GM21367 (cell line): ENCODE results near the gene MSH5.

Experiments used
- ATAC-seq: cut with Tn5 transposase; IDR thresholded peaks from one replicate; pipeline ENCODE4 v1.9.1; 2021; ENCODE audit not compliant: unreplicated experiment

Gene MSH5

DNA sequence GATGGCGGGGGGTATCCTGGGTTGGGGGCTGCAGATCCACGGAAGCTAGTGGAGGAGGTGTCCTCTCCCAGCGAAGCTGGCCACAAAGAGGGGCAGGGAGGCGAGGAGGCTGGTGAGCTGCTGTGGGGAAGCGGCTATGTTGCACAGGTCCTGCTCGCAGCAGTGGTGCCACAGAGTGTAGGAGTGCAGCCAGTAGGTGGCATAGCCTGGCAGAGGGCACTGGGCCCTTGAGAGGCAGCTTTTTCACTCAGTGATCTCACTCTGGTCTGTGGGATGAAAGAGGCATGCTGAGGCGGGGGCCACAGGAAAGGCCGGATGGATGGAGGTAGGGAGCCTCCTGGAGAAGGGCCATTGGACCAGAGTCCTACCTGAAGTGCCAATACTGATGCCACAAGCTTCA lies 27.5 kb upstream of the MSH5 start:
- no peak for ATAC-seq

DNA sequence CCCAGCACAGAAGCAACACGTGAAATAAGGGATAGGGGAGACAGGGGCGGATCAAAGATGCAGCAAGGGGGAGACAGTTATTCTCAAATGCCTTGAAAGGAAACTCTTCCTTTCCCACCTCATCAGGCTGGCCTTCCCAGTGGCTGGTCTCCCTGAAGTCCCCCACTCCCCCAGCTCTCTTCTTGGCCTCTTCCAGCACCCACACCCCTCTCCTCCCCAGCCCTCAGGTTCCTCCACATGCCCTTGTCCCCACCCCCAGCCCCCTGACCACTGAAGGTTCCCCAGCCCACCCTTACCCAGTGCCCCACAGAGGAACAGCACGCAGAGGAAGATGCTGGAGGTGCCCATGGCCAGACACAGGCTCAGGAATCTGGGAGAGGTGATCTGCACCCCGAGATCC lies 26.3 kb upstream of the MSH5 start:
- no peak for ATAC-seq

DNA sequence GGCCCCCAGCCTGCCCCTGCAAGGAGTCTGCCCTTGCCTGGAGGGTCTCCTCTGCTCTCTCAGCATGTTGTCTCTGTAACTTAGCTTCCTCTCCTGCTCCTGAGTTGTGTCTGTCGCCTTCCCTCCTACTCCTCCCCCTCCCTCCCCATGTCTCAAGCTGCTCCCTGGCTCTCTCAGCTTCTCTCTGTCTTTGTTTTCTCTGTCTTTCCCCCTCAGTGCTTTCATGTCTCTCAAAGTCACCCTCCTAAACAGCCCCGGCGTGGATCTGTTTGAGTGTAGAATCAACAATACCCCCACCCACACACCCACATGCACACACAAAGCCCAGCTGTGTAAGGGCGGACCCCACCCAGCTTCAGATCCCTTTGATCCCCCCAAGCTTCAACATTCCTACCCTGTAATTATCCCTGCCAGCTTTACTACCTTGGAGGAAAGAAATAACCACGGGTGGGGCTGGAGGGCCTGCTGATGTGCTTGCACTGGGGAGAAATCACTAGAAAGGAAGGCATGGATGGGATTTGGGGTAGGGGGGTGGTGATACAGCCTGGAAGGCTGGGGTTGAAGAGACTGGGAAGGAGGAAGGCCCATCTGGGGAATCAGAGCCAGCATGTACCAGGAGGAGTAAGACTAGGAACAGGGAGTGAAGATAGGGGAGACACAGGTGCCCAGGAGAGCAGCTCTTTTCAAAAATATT lies 25.7 kb upstream of the MSH5 start:
- ATAC-seq: no peak

DNA sequence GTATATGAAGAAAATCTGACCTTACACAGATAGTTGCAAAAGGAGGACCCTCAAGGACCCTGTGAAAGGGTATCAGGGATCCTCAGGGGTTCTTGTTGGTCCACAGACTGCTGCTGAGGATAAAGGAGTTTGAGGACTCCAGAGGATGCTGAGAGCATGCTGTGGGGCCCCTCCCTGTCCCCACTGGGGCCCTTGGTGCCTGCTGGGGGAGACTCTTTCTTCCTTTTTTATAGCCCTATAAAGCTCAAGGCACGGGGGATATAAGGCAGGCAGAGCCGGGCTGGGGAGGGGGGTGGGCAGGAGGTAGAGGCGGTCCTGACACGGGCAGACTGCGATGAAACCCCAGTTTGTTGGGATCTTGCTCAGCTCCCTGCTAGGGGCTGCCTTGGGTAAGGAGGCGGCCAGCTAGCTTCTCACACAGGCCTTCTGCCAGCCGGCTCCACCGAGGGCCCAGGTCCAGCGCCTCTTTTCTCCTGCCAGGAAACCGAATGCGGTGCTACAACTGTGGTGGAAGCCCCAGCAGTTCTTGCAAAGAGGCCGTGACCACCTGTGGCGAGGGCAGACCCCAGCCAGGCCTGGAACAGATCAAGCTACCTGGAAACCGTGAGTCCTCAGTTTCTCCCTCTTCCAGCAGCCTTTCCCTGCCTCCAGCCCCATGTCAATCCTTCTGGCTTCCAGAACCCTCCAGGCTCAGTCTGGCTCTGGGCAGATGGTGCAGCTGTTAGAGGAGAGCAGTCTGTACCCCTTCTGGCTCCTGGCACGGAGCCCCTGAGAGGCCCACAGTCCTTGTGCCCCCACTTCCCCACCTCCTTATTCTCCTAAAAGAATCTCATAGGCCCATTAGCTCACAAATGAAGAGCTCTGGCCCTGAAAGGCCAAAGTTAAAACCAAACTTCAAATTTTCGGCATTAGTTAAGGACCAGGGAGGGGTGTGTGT lies 24.5 kb upstream of the MSH5 start, which contains the start of gene LY6G6D:
Gene LY6G6D, plus strand, starts transcription at position 327 of the 937 bp plus-strand sequence. Its CDS starts 8 bp downstream, at position 335.
- no peak for ATAC-seq

DNA sequence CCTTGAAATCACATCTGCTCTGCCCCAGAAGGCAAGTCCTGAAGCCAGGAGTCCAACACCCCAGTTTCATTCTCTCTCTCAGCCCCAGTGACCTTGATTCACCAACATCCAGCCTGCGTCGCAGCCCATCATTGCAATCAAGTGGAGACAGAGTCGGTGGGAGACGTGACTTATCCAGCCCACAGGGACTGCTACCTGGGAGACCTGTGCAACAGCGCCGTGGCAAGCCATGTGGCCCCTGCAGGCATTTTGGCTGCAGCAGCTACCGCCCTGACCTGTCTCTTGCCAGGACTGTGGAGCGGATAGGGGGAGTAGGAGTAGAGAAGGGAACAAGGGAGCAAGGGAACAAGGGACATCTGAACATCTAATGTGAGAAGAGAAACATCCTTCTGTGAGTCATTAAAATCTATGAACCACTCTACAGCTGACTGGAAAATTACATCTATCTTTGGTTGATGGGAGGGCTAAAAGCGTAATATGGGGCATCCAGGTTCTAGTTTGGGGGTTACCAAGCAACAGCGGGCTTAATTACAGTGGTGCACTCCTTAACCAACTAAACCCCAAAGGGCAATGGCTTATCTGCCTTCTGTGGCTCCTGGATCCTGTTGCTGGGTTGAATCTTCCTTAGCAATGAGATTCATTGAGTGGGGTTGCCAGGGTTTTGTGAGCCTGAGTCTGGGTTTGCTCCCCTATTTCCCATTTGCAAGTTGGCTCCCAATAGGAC lies 22.1 kb upstream of the MSH5 start:
- no peak for ATAC-seq

DNA sequence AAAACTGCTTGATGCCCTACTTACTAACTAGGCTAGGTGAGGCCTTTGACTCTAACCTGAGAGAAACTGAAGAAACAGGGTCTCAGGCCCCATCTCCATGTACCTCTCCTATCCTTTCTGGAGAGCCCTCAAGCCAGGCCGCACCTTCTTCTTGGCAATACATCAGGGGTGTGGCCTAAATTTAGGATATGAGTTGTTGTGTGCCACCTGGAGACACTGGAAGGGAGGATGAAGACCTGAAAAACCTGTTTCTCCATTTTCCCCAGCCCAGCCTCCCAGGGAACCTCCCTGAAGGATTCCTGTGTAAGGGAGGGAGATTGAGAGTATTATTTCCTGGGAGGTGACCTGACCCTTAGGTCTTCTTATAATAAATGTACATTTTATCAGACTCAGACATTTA lies 21.5 kb upstream of the MSH5 start:
- no peak for ATAC-seq

DNA sequence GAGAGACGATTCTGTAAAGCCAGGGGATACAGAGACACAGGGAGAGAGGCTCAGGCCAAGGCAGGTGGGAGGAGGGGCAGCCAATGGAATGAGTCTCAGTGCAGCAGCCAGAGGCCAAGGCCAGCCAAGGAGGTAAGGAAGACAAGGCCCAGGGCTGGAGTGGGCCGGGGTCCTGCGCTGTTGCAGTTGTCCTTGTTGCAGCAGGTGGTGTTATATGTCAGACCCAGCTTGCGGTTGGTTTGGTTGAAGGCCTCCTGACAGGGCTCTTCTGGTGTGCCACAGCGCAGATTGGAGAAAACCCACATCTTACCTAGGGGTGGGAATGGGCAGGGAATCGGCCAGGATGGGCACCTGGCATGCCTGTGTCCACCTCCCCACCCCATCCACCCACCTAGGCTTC lies 20.8 kb upstream of the MSH5 start:
- ATAC-seq: no peak

DNA sequence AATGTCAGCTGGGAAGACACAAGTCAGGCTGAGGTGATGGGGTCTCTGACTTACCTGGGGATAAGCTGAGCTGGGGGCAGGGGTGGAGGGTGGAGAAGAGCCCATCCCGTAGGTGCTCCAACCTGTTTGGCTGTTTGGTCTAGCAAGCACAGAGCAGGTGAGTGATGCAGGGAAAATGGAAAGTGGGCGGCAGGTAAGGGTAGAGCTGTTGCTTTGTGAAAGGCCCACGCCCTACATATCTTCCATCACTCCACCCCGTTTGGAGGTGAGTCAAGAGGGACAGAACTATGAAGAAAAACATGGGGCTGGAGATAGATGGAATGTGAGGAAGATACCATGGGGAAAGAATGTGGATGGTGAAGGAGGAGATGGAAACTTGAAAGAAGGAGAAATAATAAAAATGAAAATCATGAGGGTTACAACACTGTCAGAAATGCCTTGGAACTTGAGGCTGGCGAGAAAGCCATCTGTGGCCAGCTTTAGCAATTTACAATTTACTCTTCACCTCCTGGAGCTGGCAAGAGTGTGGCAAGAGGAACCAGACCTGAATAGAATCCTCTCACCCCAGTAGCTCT lies 19.5 kb upstream of the MSH5 start:
- no peak for ATAC-seq

DNA sequence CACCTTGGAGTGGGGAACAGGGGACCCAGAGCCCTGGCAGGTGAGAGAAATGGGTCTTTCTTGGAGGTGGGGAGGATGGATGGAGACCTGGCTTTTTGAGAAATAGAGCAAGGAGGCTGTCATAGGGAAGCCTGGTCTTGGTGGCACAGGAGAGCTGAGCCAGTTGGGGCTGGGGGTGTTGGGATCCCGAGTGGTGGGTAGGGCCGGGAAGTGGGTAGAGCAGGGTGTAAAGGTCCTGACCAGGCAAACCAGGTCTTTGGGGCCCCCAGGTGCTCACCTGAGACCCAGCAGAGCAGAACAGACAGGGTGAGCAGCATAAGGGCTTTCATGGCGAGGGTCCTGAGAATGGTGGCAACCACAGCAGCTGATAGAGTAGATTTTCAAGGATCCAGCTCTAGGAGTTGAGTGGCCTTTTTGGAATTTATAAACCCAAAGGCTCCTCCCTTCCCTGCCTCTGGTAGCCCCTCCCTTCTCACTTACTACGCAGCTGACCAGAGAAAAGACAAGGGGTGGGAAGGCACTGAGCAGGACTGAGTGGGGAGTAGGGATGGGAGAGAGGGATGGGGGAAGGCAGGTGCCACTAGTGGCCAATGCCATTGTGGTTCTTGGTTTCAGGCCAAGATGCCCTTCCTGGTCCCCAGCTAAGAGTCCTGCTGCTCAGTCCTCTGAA lies 18.3 kb upstream of the MSH5 start, which contains the start of gene LY6G6C:
Gene LY6G6C, minus strand, starts transcription at position 396 of the 670 bp plus-strand sequence. Its CDS starts 67 bp downstream, at position 329.
- no peak for ATAC-seq

DNA sequence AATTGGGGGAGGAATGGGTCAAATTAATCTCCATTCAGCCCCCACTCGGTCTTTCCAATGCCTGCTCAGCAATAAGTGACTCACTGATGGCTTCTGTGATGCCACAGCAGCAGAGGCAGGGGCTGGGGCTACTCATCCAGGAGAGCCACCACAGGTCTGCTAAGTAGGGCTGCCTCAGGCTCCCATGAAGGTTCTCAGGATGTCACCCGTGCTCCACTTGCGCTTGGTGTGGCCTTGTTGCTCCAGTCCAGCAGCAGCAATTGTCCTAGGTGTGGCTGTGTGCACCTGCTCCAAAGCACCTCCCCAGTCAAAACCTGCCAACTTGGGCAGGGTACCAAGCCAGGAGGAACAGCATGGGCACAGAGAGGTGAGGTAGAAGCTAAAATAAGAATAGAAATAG lies 17.6 kb upstream of the MSH5 start:
- ATAC-seq: no peak

DNA sequence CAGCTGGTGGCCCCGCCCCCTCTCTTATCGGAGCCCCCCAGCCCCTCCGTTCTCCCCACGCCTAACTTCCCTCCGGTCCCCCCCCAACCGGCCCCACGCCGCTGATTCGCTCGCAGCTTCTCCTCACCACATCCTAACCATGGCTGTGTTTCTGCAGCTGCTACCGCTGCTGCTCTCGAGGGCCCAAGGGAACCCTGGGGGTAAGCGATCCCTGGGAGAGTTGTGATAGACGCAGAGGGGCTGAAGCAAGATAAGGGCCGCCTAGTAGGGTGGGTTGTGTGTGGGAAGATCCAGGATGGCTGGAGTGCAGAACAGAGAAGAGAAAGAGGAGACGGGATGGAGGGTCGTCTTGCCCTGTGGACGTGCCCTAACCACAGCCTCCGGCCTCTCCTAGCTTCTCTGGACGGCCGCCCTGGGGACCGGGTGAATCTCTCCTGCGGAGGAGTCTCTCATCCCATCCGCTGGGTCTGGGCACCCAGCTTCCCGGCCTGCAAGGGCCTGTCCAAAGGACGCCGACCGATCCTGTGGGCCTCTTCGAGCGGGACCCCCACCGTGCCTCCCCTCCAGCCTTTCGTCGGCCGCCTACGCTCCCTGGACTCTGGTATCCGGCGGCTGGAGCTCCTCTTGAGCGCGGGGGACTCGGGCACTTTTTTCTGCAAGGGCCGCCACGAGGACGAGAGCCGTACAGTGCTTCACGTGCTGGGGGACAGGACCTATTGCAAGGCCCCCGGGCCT lies 16.4 kb upstream of the MSH5 start, which contains the start of gene MPIG6B:
Gene MPIG6B, plus strand, starts transcription at position 129 of the 735 bp plus-strand sequence. Its CDS starts 11 bp downstream, at position 140.
- ATAC-seq: no peak

DNA sequence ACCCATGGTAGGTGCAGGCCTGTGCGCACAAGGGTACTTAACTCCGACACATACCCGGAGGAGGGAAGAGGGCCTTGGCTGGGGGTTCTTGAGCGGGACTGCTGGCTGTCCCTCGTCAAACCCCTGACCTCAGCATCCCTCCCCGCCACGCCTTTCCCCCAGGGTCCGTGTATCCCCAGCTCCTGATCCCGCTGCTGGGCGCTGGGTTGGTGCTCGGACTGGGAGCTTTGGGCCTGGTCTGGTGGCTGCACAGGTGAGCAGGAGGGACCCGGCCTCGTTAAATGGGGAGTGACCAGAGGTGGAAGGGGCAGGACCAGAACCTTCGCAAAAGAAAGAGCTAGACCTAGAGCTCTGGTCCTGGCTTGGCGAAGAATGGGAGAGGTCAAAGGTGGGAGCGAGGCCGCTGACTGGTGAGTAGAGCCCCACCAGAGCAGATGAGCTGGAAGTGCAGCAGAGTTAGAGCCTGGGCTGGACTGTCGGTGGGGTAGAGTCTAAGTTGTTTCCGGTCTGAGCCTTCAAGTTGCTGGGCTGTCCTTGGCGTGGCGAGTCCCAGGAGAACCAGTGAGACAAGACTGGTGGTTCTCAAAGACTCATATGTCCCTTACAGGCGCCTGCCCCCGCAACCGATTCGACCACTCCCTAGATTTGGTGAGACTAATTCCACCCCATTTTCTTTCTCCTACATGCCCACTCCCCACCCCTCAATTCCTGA lies 15.7 kb upstream of the MSH5 start:
- ATAC-seq: no peak

DNA sequence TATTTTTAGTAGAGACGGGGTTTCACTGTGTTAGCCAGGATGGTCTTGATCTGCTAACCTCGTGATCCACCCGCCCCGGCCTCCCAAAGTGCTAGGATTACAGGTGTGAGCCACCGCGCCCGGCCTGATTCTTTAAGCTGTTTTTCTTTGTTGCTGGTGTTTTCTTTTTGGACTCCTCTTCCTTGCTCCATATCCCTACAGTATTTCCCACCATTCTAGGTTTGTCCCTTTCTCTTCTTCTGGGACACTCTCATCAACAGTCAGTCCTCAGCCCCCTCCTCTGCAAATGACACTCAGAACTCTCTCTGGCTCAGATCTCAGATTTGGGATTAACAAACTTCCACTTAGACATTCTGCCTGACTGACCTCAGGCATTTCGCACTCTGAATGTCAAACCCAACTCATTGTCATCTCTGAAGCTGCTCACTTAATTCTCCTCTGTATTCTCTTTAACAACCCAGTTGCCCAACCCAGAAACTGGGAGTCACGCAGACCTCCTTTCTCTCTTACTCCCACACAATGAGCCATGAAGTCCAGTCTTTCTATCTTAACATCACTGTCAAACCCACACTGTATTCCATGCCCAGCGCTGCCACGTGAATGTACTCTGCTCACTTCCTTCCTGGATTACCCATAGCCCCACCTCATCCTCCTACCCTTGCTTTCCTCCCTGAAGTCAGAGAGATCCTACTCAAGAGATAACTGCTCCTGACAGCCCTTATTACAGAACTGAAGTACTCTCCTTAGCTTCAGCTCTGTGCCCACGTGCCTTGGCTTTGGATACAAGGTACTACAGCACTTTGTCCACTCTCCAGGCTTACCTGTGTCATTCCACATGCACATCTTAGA lies 14.1 kb upstream of the MSH5 start:
- no peak for ATAC-seq

DNA sequence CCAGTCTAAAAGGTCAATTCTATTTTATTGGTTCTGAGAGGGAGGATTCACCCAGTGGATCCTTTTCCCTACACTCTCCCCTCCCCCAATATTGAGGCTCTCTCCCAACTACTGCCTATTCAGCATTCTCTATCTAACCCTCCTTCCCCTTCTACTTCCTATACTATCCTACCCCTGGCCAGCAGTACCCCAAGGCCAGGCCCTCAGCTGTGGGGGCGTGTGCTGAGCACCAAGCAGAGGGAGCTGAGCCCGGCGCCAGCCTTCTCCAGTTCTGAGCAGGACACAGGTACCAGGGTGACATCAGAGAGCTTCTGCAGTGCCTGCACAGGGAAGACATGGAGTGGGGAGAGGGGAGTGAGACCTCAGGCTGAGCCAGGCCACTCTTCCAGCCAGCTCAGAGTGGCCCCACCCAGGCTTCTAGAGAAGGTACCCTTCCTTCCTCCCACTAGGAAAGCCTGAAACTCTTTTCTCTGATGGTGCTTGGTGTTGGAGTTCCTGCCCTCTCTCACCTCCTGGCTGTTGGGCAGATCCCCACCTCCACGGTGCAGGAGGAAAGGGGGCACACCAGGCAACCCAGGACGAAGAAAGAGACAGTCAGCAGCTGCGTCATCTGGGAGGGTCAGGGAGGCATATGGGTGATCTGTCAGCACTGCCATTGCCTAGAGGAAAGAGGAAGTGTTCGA lies 12.6 kb upstream of the MSH5 start:
- no peak for ATAC-seq

DNA sequence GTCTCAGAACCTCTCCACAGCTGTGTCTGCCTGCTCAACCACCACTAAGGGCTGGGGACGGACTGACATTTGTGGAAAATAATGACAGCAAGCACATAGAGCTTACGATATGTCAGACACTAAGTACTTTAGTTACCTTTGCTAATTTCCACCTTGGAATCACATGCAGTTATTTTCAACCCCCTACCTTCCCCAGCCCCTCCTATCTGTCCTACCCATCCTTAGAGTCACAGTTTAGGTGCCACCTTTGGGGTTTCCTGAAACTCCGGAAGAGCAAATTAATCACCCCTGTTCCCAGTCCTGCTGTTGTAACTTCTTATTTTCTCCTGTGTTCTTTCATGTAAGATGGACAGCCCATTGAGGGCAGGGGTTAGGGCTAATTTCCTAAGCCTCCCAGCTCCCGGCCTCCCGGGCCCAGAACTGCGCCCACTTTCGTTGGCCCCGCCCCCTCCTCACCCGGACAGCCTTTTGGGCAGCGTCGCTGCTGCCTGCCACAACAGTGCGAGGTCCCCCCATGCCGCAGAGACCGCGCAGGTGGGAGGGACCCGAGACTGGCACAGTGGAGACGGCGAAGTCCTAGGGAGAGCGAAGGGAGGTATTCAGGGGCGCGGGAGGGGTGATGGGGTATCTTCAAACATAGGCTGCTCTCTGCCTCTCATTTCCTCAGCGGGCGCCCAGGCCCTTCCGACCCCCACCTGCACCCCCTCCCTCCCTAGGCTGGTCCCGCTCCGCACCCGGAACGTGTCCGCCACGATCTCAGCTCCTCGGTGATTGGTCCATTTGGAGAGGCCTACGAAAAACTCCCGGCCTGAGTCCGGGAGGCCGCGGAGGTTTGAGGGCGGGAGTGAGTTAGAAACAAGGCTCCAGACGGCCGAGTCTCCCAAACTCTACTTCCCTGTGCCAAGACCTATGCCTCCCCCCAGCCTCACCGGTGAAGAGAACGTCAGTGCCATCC lies 11.8 kb upstream of the MSH5 start:
- no peak for ATAC-seq

DNA sequence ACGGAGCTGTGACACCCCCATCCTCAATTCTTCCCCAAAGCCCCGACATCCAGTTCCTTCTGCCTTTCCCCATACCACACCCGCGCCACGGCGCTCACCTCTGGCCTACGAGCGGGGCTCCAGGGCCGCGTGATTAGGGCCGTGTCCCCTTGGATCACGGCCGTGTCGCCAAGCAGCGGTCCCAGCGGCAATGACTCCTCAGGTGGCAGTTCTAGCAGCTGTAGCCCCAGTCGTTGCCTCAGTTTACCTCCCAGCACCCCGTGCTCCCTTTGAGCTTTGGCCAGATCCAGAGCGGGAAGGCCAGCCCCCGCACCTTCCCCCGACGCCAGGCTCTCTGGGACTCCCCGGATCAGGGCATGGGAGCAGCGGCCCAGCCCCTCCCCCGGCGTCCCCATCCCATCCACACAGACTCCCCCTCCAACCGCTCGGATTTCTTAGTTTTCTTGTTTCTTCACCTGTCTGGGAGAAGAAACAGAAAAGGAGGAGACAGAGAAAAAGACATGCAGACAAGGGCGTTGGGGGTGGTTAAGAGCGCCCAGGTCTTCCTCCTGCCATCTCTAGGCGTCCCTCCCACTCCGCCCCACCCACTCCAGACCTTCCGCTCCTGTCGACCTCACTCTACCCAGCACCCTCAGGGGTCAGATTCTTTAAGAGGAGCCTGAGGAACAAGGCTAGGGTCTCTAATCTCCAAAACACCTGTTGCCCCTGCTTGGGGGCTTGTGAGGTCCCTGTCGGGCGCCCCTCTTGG lies 10.9 kb upstream of the MSH5 start, which contains the start of gene DDAH2:
Gene DDAH2, minus strand, starts transcription at position 533 of the 748 bp plus-strand sequence. Its CDS starts 138 bp downstream, at position 395.
- ATAC-seq: no peak
